Ammon's horn (tissue), 1 donor: ENCODE measurements around the gene M1AP.

ENCODE experiments used
- DNase-seq: peaks from one replicate; pipeline ENCODE4 v3.0.0-alpha.2; 2016; ENCODE audit warnings: low spot score

Gene M1AP, protein sequence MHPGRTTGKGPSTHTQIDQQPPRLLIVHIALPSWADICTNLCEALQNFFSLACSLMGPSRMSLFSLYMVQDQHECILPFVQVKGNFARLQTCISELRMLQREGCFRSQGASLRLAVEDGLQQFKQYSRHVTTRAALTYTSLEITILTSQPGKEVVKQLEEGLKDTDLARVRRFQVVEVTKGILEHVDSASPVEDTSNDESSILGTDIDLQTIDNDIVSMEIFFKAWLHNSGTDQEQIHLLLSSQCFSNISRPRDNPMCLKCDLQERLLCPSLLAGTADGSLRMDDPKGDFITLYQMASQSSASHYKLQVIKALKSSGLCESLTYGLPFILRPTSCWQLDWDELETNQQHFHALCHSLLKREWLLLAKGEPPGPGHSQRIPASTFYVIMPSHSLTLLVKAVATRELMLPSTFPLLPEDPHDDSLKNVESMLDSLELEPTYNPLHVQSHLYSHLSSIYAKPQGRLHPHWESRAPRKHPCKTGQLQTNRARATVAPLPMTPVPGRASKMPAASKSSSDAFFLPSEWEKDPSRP

DNA sequence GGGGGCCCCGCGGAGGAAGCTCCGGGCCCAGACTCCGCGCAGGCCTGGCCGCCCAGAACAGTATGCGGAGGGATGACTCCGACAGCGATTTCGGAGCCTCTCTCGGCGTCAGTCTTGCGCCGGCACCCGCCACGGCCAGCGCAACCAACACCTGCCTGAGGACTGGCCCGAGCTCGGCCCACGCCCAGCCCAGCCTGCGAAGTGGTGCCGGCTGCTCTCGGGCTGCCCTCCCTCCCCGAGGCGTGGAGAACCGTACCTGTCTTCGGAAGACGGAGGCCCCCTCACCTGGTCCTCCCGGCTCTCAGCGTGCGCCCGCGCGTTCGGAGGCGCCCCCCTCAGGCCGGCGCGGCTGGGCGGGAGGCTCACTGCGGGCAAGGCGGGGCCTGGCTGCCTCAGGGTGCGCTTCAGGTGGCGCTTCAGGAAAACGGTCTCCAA, at the start of gene M1AP:
Gene M1AP (minus strand): TSS at position 322 of the 435 bp plus-strand sequence. CDS start 8,055 bp downstream, outside the sequence.
- no peak for DNase-seq

GRCh38 chr2:74696829-74697228, 48.7 kb upstream of the M1AP start:
- DNase-seq: no peak

GRCh38 chr2:74695663-74696062, 47.5 kb upstream of the M1AP start:
- no peak for DNase-seq

GRCh38 chr2:74694281-74694680, 46.2 kb upstream of the M1AP start:
- no peak for DNase-seq

- no peak for DNase-seq
These were observed 45.5 kb upstream of the M1AP start for GRCh38 chr2:74693668-74694067.

- no peak for DNase-seq
These were observed 45.1 kb upstream of the M1AP start for GRCh38 chr2:74693213-74693612.

GRCh38 chr2:74691929-74692328, 43.8 kb upstream of the M1AP start:
- no peak for DNase-seq

DNA sequence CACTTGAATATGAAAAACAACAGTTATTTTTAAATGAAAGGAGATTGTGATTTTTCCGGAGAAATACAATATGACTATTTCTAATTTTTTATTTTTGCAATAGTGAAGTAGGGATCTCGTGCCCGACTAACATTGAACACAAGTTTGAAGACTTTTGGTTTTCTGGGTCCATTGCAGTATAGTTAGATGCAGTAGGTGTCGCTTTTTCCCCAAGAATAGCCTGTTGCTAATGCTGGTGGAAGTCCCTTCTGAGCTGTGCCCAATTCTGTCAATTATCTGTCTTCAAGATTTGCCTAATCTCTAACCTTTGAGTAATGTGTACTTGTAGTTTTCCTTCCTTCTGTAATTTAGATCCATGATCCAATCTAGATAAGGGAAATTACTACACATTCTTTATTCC, 42.4 kb upstream of the M1AP start:
- DNase-seq: peak; percentile 71

DNA sequence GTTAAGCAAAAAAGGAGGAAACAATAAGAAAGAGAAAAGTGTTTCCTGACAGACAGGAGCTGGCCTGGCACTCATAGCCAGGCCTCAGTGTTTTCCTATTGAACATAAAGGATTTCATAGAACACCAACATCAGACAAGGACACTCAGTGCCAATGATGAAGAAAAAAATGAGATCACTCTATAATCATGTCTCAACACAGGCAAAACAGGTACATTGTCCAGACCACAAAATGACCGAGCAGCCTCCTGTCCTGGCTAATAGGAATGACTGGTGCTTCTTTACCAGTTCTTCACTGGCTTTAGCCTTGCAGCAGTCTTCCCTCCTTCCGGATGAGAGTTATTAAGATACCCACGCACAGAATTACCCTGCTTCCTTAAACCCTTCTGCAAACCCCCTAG, 41.5 kb upstream of the M1AP start:
- DNase-seq: no peak

- DNase-seq: no peak
These were observed 40.8 kb upstream of the M1AP start for GRCh38 chr2:74688881-74689280.

DNA sequence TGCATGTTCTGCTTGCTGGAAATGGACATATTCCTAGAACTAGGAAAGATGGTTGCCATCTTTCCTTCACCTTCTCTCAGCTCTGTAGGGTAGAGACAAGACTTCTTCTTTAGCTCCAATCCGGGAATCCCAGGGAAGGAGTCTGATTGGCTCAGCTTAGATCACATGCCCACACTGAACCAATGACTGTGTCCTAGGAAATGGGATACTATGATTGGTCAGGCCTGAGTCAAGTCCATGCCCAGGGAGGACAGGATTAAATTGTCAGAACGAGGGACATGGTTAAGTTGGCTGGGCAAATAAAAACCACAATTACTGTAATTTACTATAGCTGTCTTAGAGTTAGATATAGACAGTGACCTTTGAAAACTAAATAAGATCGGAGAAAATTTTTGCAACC, 37.3 kb upstream of the M1AP start:
- DNase-seq: no peak

DNA sequence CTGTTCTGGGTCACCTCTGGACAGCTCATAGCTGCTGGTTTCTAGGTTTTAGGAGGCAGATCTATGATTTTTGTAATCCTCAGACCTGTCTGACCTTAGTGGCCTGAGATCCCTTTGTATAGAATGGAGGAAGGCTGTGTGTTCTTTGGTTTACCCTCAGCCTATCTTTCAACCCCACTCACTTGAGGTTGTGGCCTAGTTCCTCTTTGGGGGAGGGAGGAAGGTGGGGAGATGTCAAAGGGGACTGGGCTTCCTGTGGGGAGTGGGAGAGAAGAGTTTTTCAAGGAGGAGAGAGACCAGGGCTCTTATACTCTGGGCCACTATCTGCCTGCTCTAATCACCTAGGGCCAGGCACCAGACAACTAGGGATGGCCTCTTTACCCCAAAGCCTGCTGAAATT, 34.4 kb upstream of the M1AP start:
- DNase-seq: no peak

DNA sequence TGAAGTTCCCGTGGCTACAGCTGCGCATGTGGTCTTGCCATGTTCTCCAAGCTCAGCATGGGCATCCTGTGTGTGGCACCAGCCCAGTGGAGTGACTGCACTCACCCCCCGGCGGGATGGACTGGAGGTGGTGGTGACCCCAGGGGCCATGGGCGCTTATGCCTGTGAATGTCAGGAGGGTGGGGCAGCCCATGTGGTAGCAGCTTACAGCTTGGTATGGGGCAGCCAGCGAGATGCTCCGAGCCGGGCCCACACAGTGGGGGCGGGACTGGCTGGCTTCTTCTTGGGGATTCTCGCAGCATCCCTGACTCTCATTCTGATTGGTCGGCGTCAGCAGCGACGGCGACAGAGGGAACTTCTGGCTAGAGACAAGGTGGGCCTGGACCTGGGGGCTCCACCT, 31.5 kb upstream of the M1AP start:
- no peak for DNase-seq

DNA sequence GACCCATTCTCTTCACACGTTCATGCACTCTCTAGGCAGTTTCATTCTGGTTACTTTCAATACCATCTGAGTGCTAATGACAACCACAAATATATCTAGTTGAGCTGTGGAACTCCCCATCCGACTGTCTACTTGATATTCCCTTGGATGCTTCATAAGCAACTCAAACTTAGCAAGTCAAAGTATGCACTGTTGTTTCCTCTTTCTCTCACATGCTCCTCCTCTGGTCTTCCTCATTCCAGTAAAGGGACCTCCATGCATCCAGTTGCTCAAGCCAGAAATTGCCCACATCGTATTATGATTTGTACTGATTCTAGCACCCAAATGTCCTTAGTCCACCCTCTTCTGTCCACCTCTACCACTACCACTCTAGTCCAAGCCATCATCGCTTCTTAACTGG, 28.2 kb upstream of the M1AP start:
- DNase-seq: no peak

DNA sequence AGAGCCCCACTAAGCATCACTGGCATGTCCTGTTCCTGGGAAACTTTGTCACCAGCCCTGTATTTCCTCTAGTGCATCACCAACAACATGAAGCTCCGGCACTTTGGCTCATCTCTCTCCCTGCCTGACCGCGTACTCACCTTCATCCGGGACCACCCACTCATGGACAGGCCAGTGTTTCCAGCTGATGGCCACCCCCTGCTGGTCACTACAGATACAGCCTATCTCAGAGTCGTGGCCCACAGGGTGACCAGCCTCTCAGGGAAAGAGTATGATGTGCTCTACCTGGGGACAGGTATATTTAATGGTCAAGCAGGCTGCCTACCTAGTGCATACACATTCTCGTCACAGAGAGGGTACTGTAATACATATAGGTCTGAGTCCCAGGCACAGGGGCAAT, 27.0 kb upstream of the M1AP start:
- no peak for DNase-seq

GRCh38 chr2:74673826-74674528, 25.8 kb upstream of the M1AP start:
- no peak for DNase-seq

DNA sequence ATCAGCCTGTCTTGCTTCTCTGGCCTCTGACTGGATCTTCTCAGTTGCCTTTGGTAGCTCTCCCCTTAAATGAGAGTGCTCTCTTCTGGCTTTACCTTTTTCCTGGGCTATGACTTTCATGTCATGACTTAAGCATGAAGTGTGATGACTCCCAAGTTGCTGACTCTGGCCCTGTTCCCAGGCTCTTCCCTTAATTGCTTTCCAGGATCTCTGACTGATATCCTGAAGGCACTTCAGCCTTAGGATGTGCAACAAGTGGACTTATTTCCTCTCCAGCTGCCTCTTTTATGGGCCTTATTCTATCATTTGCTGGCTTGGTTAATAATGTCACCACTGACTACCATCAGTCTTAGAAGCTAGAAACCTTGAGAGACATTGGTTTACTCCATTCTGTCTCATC, 23.3 kb upstream of the M1AP start:
- DNase-seq: no peak

- DNase-seq: no peak
These were observed 22.1 kb upstream of the M1AP start for GRCh38 chr2:74670263-74670662.

GRCh38 chr2:74668087-74668486, 20.0 kb upstream of the M1AP start:
- no peak for DNase-seq

GRCh38 chr2:74659462-74659861, 11.3 kb upstream of the M1AP start:
- DNase-seq: no peak

- peak; percentile 48 for DNase-seq
These were observed 10.4 kb upstream of the M1AP start for GRCh38 chr2:74658516-74658915.

DNA sequence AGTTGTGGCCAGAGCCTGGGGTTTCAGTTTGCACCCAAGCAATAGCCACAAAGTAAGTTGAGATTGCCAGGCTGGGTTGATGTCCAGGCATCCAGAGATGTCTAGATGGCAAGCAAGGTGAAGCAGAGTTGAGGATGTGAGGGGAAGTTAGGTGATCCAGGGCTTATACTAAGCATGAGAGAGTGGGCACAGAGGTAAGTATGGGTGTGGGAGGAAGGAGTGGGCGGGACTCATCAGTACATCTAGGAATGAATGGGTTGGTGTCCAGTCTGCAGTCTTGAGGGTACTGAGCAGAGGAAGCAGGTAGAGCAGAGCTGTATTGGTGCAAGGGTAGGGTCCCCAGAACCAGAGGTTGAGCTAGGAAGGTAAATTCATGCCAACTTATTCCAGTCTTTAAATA, 7.4 kb upstream of the M1AP start:
- no peak for DNase-seq
